Limb (tissue), 2 donors: ENCODE data around the gene TRIM37.
"Not testable (repeated sequence)": the region's sequence is repeated elsewhere in the genome, so short reads cannot be mapped to it uniquely, and the experiment has no call there.

Experiments used
- DNase-seq, 2 donors: peaks; one replicate each; pipeline ENCODE4 v3.0.0-alpha.2; 2016; ENCODE audit errors: extremely low spot score in 2 of 2

The TRIM37 gene, protein sequence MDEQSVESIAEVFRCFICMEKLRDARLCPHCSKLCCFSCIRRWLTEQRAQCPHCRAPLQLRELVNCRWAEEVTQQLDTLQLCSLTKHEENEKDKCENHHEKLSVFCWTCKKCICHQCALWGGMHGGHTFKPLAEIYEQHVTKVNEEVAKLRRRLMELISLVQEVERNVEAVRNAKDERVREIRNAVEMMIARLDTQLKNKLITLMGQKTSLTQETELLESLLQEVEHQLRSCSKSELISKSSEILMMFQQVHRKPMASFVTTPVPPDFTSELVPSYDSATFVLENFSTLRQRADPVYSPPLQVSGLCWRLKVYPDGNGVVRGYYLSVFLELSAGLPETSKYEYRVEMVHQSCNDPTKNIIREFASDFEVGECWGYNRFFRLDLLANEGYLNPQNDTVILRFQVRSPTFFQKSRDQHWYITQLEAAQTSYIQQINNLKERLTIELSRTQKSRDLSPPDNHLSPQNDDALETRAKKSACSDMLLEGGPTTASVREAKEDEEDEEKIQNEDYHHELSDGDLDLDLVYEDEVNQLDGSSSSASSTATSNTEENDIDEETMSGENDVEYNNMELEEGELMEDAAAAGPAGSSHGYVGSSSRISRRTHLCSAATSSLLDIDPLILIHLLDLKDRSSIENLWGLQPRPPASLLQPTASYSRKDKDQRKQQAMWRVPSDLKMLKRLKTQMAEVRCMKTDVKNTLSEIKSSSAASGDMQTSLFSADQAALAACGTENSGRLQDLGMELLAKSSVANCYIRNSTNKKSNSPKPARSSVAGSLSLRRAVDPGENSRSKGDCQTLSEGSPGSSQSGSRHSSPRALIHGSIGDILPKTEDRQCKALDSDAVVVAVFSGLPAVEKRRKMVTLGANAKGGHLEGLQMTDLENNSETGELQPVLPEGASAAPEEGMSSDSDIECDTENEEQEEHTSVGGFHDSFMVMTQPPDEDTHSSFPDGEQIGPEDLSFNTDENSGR

GRCh38 chr17:59106463-59107305, at the start of gene TRIM37:
TRIM37 (minus strand) TSS chr17:59106880; CDS start chr17:59106461, 419 bp downstream.
- peak; percentile 98 to 99 for DNase-seq

- peak; percentile 92 to 100 for DNase-seq
Measured at GRCh38 chr17:59155439-59156177, 48.9 kb upstream of the TRIM37 start, which contains the start of gene PRR11. PRR11 (plus strand) TSS chr17:59155746; CDS start chr17:59169753, 14,007 bp downstream.

GRCh38 chr17:59154721-59155438, 48.2 kb upstream of the TRIM37 start, which contains the start of gene SKA2:
SKA2 (minus strand) TSS chr17:59155186; CDS start chr17:59155163, 23 bp downstream.
- DNase-seq: peak; percentile 97 to 99

DNA sequence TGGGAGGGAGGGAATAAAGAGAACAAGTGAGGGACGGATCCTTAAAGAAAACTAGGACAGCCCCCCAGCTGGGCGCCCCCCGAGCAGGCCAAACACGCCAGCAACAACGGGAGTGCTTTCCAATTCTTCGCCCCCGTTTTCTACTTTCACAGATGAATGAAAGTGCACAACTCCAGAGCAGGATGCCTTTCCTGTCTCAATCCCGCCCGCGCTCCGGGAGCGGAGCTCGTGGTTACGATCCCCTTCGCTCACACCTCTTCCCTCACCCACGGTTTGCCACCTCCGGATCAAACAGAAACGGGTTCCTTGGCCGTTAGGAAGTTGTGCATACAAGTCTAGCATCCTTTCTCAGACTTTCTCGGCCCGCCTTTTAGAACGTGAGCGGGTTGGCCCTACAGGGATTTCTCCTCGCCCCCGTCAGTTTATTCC, 47.6 kb upstream of the TRIM37 start:
- peak; percentile 28 to 76 for DNase-seq

- no peak for DNase-seq
Measured at GRCh38 chr17:59152925-59153324, 46.2 kb upstream of the TRIM37 start.

GRCh38 chr17:59151591-59151990, 44.9 kb upstream of the TRIM37 start:
- no peak for DNase-seq

DNA sequence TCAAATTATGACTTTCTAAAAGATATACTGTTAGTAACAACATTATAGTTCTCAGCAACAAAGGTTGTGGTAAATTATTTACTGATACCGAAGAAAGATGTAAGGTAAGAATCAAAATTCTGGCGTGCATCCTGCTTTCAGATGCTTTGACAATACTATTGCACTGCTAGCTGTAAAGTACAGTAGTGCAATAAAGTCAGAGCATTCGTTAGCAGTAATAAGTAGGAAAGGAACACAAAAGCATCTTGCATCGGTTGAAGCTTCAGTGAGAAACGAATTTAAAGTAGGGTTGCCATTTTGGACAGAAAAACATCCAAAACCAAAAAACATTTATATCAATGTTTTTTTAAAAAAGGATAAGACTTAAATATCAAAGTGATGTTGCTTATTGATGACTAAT, 44.3 kb upstream of the TRIM37 start:
- no peak for DNase-seq

DNA sequence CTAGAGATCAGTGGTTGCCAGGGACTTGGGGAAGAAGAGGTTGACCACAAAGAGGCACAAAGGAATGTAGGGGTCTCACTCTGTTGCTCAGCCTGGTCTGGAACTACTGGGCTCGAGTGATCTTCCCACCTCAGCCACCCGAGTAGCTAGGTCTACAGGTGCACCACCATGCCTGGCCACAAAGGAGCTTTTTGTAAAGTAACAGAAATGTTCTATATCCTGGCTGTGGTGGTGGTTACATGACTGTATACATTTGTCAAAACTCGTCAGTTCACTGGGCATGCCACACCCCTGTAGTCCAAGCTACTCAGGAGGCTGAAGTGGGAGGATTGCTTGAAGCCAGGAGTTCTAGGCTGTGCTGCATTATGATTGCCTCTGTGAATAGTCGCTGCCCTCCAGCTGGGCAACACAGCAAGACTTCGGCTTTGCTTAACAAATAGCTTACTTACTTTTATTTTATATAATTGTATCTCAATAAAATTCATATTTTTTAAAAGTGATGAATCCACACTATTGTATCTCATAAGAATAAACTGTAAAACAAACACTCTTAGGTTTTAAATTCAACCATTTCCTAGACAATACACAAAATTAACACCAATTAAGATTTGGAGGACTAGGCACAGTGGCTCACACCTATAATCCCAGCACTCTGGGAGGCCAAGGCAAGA, 43.3 kb upstream of the TRIM37 start:
- no peak for DNase-seq

- no peak for DNase-seq
Measured at GRCh38 chr17:59149051-59149450, 42.4 kb upstream of the TRIM37 start.

- DNase-seq: no peak
Measured at GRCh38 chr17:59145571-59146096, 39.0 kb upstream of the TRIM37 start.

DNA sequence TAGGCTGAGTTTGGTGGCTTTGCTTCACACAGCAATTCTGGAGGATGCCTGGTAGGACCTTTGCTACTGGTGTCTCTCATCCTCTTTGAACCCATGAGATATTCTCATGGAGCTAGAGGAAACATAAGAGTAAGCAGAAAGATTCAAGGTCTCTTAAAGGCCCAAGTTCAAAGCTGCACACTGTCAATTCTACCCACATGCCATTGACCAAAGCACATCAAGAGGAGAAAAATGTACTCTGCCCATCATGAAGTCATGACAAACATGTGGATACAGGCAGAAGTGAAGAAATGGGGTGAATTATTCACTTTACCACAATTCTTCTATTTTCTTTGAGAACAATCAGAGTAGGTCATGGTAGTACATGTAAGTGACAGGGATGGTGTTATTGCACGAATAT, 35.2 kb upstream of the TRIM37 start:
- no peak for DNase-seq

GRCh38 chr17:59139939-59140338, 33.3 kb upstream of the TRIM37 start:
- DNase-seq: no peak

- not testable (repeated sequence) for DNase-seq
Measured at GRCh38 chr17:59138339-59138738, 31.7 kb upstream of the TRIM37 start.

- no peak for DNase-seq
Measured at GRCh38 chr17:59131131-59131530, 24.5 kb upstream of the TRIM37 start.

GRCh38 chr17:59129814-59130213, 23.1 kb upstream of the TRIM37 start:
- no peak for DNase-seq

GRCh38 chr17:59126809-59127417, 20.2 kb upstream of the TRIM37 start:
- no peak for DNase-seq

- no peak for DNase-seq
Measured at GRCh38 chr17:59124665-59125064, 18.0 kb upstream of the TRIM37 start.

DNA sequence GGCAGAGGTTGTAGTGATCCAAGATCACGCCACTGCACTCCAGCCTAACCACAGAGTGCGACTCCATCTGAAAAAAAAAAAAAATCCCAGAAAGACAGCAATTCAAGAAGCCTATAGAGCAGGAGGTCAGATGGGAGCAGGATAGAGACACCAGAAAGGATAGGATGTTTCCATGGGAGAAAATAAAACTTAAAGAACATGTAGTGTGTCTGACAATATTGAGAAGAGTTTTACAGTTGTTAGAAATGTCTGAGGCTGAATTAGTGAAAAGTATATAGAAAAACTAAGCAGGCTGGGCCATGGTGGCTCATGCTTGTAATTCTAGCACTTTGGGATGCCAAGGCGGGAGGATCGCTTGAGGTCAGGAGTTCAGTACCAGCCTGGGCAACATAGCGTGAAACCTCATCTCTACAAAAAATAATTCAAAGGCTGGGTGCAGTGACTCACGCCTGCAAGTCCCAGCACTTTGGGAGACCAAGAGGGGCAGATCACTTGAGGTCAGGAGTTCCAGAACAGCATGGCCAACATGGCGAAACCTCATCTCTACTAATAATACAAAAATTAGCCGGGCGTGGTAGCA, 15.3 kb upstream of the TRIM37 start:
- no peak for DNase-seq
